Muscle of arm (tissue), 12 donors: ENCODE results near the gene GABRD. TPM values are rescaled to one million over a fixed set of nuclear protein-coding genes. Genes with fewer than 3 reads are reported as not detected.

Experiments
- DNase-seq: peaks from one replicate; pipeline ENCODE4 v3.0.0-alpha.2; 2013
- polyA plus RNA-seq, 12 donors: library from polyadenylated mRNA; unstranded; fragments of 120-200 nt; gene quantifications; one replicate each; pipeline ENCODE4 v1.2.1, GENCODE V29; 2013; ENCODE audit not compliant: insufficient read length in 12 of 12

The GABRD gene
- polyA plus RNA-seq, 12 donors, result 0.33 to 3.4 (median 0.78) TPM; not detected in 2

DNA sequence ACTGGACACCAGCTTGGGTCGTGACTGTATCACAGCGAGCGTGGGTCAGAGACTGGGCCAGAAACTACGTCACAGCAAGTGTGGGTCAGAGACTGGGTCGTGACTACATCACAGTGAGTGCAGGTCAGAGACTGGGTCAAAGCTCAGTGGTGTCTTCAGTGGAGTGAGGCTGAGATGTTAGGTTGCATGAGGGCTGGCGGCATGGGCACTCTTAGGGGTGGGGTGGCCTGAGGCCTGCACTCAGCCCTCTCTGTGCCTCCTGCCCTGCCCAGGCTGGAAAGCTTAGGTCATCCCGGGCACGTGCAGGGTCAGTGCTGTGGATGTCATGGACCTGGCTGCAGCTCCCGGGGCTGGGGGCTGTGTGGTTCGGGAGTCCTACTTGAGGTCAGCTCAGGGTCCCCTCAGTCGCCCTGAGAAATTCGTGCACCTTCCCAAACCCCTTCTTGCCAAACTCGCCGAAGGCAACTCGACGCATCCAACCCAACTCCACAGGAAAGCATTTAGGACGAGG, 34.5 kb upstream of the GABRD start:
- DNase-seq, result no peak

GRCh38 chr1:1985375-1986050, 33.6 kb upstream of the GABRD start:
- no peak for DNase-seq

DNA sequence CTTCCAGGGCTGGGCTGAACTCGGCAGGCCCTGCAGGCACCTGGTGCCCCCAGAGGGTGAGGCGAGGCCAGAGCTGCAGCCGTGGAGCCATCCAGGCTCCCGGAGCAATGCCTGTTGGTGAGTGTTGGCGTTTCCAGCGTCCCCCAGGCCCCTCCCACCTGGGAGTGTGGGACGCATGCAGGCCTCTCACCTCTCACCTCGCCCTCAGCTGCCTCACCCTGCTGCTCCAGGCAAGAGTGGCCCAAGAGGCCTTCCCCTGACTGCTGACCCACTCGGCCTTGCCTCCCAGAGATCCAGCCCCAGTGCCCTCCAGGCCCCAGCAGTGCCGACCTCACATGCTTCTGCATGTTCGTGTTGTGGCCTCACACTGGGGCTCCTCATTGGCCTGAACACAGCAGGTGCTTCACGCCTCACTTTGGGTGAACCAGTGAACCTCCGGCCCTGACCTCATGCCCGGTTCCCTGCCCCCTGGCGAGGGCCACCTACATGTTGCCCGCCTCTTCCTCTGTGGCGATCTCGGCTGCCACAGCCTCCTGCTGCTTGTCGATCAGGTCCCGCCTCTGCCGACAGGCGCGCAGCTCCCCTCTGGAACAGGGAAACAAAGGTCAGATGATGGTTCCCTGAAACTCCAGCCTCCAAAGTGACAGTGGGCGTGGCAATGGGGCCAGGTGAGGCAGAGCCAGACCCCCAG, 32.5 kb upstream of the GABRD start:
- no peak for DNase-seq

GRCh38 chr1:1987142-1987510, 32.0 kb upstream of the GABRD start:
- no peak for DNase-seq

DNA sequence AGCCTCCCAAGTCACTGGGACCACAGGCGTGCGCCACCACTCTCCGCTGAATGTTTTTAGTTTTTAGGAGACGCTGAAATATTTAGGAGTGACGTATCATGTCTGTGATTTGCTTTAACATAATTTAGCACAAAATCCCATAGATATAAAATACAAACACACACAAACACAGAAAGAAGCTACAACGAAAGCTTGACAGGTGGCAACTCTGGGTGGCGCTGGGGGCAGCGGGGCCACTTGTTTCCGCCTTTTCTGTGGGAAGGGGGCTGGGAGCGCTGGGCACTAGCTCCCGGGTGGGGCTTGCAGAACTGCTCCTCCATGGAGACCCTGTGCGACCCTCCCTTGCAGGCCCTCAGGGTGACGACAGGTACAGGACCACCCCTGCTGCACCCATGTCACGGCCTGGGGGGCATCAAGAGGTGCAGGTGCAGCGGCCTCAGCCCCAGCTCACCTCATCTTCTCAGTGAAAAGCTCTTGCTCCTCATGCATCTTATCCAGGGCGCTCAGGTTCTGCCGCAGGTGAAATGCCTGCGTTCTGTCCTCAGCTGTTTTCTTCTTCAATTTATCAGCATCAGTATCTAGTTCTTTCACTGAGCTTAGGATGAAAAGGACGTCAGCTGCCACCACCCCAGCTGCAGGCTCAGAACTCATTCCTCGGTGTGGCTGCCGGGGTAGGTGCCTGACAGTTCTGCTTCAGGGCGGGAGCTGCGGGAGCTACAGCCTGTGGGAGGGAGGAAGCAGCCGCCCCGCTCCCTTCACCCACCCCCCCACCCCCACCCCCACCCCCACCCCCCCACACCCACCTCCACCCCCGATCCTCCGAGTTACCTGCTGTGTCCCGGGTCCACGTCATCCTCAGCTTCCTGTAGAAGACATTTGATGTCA, 30.8 kb upstream of the GABRD start:
- DNase-seq, result no peak

GRCh38 chr1:1989102-1989542, 30.0 kb upstream of the GABRD start:
- peak; percentile 18 for DNase-seq

- peak; percentile 46 for DNase-seq
Measured at GRCh38 chr1:1989789-1990188, 29.4 kb upstream of the GABRD start.

- peak; percentile 49 for DNase-seq
Measured at GRCh38 chr1:1990222-1990621, 28.9 kb upstream of the GABRD start.

GRCh38 chr1:1994536-1994935, 24.6 kb upstream of the GABRD start:
- no peak for DNase-seq

GRCh38 chr1:1996207-1996651, 22.9 kb upstream of the GABRD start:
- DNase-seq, result no peak

- no peak for DNase-seq
Measured at GRCh38 chr1:1997576-1997975, 21.6 kb upstream of the GABRD start.

- DNase-seq, result no peak
Measured at GRCh38 chr1:2000432-2000831, 18.7 kb upstream of the GABRD start.

- DNase-seq, result no peak
Measured at GRCh38 chr1:2000850-2001249, 18.3 kb upstream of the GABRD start.

- DNase-seq, result no peak
Measured at GRCh38 chr1:2001773-2002411, 17.3 kb upstream of the GABRD start.

DNA sequence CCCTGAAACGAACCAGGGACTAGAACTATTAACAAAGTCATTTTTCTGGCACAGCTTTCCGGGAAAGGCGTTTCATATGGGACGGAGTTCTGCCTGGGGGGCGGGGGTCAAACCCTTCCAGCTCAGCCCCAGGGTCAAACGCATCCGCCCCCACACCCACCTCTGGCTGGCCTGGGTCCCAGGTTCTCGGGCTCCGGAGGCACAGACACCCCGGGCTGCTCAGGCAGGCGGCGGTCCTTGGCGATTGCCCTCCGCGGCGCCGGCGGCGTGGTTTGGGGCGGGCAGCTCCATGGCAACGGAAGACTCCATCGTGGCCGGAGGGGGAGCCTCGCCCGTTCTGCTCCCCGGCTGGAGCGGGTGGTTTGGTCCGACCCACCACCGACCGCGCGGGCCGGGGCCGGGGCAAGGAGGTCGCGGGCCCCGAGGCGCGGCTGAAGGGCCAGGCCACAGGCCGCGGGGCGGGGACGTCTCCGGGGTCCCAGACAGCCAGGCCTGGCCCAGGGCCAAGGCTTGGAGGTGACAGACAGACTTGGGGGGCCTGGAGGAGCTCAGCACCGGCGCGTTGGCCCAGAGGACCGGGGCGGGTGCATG, 15.5 kb upstream of the GABRD start, which contains the start of gene CFAP74:
TSS of gene CFAP74 (minus strand) at position 246 of the 591 bp plus-strand sequence. CDS start 12,830 bp downstream, outside the sequence.
- peak; percentile 18 for DNase-seq

GRCh38 chr1:2004856-2005255, 14.3 kb upstream of the GABRD start:
- DNase-seq, result no peak

GRCh38 chr1:2009101-2010053, 9.8 kb upstream of the GABRD start:
- no peak for DNase-seq

DNA sequence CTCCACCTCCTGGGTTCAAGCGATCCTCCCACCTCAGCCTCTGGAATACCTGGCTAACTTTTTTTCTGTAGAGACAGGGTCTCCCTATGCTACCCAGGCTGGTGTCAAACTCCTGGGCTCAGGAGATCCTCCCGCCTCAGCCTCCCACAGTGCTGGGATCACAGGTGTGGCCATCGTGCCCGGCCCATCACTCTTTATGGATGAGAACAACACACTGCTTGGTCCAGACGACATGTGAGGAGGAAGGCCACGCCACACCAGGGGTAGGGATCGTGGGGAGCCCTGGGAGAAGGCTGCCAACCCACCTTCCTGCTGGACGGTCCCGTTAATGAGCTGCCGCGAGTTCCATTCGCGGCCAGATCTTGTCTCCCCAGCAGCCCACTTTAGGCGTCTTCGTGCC, 5.0 kb upstream of the GABRD start:
- DNase-seq, result no peak

GRCh38 chr1:2014741-2015735, 4.1 kb upstream of the GABRD start:
- DNase-seq, result no peak
